ENCODE results near the gene CALML6.
A peak's percentile ranks its signal among the peaks of the same experiment; 100 is the strongest.

DNA sequence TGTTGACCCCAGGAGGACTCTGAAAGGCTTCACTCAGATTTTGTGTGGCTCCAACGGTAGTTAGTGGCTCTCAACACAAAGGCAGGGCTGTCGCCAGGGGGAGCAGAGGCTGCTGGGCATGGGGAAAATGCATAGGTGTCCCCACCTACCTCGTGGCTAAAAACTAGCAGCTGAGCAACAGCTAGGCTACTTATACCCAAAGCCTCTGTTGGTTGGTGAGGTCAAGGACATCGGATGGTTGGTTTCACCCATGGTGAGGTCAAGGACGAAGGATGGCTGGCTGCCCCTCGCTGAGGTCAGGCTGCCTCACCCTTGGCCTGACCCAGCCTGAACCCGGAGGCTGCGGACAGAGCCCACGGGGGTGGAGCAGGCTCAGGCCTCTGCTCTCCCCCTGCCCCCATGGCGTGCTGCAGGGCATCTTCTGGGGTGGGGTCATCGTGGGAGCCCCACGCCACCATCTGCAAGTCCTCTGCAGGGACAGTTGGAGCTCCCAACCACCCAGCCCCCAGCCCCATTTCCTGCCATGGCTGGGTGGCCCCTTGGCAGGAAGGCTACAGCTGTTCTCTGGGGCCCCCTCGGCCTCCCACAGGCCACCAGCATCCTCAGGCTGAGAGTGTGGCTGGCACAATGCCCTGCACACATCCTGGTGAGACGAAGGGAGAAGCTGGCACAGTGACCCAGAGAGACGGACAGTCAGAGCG lies 15.6 kb upstream of the CALML6 start:
- TF ChIP-seq, protein P1, sequence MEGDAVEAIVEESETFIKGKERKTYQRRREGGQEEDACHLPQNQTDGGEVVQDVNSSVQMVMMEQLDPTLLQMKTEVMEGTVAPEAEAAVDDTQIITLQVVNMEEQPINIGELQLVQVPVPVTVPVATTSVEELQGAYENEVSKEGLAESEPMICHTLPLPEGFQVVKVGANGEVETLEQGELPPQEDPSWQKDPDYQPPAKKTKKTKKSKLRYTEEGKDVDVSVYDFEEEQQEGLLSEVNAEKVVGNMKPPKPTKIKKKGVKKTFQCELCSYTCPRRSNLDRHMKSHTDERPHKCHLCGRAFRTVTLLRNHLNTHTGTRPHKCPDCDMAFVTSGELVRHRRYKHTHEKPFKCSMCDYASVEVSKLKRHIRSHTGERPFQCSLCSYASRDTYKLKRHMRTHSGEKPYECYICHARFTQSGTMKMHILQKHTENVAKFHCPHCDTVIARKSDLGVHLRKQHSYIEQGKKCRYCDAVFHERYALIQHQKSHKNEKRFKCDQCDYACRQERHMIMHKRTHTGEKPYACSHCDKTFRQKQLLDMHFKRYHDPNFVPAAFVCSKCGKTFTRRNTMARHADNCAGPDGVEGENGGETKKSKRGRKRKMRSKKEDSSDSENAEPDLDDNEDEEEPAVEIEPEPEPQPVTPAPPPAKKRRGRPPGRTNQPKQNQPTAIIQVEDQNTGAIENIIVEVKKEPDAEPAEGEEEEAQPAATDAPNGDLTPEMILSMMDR (IDR thresholded peaks at IDR 0.05) = peak; percentile 34
- no peak for TF ChIP-seq EZH2 (IDR thresholded peaks at IDR 0.05)

Measured in neural progenitor cell (in vitro differentiated cells).